HG03135 (cell line): Measurements from ENCODE around the gene REN.

ENCODE experiments used
- ATAC-seq: cut with Tn5 transposase; IDR thresholded peaks from one replicate; pipeline ENCODE4 v1.9.1; 2021; ENCODE audit warnings: mild to moderate bottlenecking, moderate library complexity; ENCODE audit not compliant: unreplicated experiment

Gene REN

DNA sequence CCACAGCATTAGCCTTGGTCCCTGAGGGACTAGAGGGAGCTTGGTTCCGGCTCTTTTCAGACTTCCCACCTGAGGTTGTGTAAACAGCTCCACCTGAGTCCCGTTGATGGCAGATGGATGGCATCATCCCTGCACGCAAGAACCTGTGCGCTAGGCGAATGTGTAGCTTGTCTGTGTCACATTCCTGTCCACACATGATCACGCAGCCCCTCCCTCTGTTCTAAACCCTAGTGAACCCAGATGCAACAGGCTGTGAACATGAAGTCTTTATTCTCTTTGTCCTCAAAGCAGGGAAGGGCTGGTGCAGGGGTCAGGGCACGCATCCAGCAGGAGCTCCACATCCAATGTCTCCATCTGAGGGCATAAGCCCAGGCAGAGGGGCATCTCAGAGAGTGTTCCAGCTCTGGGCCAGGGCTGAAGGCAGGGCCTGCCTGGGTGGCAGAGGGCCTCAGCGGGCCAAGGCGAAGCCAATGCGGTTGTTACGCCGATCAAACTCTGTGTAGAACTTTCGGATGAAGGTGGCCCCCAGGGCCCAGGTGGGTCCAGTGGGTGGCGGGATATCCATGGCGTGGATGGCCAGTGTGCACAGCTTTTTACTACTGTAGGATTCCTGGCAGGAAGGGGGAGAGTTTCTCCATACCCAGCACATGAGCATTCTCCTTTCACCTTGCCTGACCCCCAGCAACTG lies 11.4 kb downstream of the REN start:
- no peak for ATAC-seq

DNA sequence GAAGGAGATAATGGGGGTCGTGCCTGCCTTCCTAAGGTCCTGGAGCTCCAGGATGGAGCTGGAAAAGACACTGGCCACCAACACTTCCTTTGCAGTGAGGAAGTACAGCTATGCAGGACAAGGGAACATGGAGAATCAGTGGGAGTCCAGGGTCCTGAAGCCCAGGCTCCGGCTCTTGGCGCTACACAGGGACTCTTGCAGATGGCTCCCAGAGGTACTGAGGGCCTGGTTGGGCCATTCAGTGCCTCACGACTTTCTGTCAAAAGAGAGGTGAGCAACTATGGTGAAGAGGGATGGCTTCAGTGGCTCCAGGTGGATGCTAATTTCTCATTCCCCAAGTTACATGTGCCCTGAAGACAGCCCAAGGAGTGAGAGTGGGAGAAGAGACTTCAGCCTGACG lies 12.5 kb downstream of the REN start:
- ATAC-seq, result no peak

DNA sequence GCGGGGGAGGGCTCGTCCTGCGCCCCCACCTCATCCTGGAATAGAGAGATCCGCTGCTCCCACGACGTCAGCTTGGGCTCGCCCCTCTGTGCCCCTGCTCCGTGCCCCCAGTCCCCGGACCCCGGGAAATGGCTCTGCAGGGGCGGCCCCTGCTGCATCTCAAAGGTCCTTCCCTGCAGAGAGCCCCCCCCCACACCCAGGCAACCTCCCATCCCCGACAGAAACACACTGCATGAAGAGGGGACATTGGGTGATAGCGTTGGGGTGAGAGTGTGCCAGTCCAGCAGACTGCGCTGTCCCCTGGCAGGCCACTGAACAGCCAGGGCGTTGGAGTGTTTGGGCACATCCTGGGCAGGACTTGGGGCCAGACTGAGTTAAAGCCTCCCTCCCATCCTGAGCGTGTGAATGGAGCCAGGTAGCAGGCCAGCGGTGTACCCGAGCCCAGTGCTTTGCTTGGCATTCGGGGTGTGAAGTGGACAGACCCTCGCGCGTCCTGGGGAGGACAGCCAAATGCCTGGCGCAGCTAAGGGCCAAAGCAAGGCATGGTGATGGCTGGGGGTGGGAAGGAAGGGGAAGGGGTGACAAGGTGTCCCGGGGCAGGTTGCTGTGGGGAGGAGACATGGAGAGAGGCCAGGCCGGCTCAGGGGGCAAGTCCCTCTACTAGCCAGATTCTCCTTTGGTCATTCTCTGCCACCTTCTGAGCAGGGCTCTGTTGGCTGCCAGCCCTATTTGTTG lies 13.7 kb downstream of the REN start:
- ATAC-seq, result no peak

GRCh38 chr1:204151552-204152309 lies 14.4 kb downstream of the REN start, which contains the start of gene ETNK2:
TSS of gene ETNK2 (minus strand) at chr1:204152044. CDS start at chr1:204151852, 192 bp downstream.
- ATAC-seq, result no peak

DNA sequence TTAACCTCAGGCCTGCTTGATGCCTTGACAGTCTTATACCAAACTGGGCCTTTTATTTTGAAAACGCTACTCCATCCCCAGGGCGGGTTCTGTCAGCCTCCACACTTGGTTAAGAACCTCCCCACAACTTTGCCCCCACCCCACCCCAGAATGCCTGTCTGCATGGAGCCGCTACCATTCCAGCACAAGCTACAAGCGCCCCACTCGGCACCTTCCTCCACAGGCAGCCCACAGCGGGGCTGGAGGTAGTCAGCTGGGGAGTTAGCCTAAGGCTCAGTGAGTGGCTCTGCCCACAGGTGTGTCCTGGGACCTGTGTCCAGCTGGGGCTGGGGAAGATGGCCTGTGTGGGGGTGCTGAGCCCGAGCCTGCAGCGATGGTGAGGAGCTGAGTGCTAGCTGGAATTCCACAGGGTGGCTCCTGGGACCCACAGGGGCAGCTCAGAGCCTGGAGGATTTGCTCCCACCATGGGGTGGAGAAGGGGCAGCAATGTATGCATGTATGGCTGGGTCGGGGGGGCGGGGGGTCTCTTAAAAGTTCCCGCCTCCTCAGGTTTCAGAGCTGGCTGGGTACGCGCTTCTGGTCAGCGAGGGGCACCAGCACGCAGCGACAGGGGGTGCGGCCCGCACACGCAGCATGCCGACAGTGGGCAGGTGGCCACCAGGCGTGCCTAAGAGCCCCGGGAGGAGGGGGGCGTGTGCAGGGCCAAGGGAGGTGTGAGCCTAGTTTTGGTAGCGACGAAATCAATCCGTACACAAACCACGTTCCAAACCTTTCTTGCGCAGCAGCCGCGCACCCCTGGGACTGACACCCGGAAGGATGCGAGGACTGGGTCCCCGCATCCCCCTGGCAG lies 15.2 kb downstream of the REN start:
- ATAC-seq, result no peak

- ATAC-seq, result no peak
These were observed 16.2 kb downstream of the REN start for GRCh38 chr1:204149635-204150565.

DNA sequence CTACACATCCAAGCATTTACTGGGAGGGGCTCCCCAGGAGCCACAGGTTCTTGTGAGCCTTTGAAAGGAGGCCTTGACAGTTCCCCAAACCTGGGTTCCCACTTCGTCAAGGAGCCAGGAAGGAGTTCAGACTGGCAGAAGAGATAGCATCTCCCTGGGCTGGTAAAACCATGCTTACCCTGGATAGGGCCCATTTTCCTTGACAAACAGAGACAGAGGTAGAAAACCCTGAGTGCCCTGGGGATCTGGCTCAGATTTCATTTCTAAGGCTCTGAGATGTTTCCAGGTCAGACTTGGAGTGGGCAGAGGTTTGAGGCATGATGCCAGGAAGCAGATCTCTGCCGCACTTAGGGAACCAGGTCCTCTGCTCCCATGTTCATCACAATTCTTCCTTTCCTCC lies 17.0 kb downstream of the REN start:
- no peak for ATAC-seq

DNA sequence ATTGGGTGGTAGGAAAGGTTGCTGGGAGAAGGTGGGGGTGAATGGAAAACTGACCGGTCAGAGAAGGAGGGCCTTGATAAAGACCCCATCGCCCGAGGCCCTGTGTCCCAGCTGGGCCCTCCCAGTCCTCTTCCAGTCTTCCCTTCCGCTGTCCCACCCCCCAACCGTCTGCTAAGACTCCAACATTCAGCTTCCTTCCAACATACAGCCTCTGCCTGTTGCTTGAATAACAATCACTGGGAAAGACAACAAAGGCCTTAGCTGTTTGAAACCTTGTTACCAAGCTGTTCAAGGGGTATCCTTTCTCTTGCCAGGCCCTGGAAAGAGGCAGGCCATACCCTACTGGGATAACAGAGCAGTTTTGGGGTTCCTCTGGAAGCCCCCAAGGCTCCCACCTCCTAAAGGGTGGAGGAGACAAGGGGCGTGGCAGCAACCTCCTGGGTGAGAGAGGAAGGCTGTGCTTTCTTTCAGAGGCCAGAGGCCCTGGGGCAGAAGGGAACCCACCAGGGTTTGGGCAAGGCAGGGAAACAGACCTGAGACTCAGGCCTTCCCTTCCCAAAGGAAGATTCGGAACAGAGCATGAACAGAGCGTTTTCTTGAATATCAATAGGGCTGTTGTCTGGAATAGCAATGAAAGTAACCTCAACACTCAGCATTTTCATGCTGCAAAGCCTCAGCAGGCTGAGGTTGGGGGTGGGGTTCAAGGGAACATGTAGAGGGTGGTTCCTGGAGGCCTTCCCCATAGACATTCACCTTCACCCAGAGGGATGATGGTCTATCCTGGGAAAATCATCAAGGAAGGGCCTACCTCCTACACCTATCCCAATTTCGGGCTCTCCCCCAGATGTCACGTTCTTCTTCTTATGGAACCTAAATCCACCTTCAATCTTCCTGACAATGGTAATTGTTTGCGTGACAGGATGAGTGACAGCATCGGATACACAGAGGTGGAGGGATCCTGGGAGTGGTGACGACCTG lies 18.4 kb downstream of the REN start:
- ATAC-seq, result no peak

DNA sequence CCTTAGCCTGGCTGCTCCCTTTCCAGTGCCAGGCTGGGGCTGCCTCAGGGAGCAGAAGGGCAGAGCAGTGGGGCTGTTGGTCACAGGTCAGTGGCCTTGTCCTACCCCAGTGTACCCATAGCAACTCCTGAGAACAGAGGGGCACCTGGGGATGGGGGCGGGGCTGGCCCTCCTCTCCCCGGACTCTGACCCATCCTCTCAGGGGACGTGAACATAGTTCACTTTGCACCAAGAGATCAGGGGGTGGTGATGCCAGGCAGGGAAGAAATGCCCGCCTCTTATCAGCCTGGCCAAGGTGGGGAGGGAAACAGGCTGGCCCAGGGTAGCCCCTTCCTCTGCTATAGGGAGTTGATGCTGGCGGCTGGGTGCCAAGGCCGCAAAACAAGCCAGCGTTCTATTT lies 19.2 kb downstream of the REN start:
- no peak for ATAC-seq

DNA sequence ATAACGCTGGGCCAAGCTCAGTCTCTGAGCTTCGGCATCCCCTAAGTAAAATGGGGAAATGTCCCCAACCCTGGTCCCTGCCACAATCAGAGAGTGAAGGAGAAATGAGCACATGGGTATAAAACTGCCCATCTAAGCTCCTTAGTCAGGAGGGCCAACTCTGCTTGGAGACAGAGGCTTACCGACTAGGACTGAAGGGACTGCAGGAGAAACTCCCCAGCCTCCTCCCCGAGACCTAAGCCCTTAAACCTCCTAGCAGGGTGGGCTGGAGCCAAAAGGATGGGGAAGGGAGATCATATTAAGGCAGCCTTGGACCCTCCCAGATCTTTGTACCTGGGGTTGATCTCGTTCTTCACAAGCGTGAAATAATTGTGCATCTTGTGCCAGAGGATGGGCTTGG lies 19.8 kb downstream of the REN start:
- no peak for ATAC-seq

- ATAC-seq, result no peak
These were observed 21.1 kb downstream of the REN start for GRCh38 chr1:204145033-204145504.

- ATAC-seq, result no peak
These were observed 22.7 kb downstream of the REN start for GRCh38 chr1:204143276-204144041.

DNA sequence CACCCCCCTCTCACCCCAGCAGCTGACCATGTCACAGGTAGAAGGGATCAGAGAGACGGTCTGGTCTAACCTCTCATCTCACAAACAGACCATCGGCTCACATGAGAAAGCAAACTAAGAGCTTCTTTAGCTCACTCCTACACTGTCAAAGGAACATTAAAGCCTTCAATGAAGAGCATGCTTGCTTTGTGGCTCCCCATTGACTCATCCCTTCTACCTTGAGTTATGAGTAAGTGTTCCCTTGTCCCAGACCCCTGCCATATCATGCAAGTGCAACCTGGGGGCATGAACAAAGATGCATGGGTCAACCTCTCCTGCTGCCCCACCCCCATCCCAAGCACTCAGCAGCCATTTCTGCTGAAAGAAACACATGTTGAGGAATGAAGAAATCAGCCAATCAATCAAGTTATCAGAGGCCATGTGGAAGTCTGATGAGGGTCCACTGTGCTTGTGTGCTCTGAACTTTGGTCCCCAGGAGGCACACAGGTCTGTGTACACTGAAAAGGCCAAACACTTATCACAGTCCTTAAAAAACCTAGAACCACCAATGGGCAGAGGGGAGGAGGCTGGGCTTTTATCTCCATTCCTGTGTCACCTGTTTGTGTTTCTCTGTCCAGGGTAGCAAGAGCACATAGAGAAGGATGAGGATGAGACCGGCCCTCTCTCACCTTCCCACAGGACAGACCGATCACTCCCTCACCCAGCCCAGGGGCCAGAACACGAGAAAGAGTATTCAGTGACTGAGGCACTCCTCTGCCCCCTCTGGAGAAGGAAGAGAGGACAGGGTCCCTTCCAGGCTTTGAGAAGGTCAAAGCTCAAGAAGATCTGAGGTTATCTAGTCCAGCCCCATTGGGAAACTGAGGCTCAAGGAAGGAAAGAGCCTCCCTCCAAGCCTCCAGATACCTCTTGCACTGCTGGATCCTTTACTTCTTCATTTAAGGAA lies 23.8 kb downstream of the REN start:
- ATAC-seq, result no peak

DNA sequence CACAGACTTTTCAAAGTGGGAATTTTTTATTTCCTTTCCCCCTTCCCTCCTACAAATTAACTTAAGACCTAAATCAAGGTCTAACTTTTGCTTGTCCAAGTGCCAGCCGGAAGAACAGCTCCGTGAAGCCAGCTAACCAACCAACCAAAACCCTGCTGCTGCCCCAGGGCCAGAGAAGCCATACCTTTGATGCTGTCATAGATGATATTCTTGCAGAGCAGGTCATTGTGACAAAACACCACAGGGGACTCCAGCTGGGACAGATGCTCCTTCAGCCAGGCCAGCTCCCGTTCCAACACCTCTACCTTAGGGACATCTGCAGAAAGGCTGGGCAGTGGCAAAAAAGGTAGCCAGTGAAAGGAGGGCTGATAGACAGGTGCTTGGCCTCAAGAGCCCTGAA lies 25.0 kb downstream of the REN start:
- no peak for ATAC-seq

DNA sequence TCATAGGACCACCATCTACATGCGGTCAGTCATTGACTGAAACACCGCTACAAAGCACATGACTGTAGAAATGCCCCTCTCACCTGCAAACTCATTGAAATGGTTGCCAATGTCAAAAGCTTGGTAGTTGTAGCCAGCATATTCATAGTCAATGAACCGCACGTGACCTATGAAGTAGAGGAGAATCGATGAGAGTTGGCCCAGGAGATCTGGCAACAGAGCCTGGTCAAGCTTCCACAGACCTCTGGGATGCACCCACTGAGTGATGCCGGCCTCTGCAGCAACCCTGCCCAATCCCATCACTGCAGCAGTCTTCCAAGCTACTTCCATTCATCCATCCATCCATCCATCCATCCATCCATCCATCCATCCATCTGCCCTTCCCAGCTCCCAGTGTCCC lies 26.2 kb downstream of the REN start:
- no peak for ATAC-seq

- no peak for ATAC-seq
These were observed 27.0 kb downstream of the REN start for GRCh38 chr1:204139088-204139487.

DNA sequence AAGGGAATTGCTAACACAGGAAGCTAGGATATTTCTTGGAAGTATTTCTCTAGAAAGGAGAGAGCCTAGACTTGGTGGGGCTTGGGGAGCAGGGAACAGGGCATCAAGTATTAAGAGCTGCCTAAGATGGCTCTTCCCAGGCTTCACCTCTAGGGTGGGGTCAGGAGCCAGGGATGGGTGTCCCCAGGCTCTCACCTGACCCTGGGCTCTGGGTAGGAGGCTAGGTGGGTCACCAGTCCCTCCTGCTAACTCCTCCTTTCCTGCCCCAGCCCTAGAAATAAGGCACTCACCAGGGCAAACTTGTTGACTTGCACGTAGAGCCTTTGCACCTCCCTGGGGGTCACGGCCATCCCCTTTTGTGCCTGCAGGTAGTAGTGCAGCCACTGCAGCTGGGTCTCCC lies 29.3 kb downstream of the REN start:
- no peak for ATAC-seq
